H1 (cell line): ENCODE measurements around the gene LGI4. TPM values are rescaled to one million over a fixed set of nuclear protein-coding genes. Genes with fewer than 3 reads are reported as not detected.

ENCODE experiments used
- CTCF ChIA-PET: fragments of 300-600 bp; sonication (Branson Sonifier 250); formaldehyde crosslinking; loops from one replicate; lab custom pipeline; 2021; ENCODE audit not compliant: partially characterized antibody; lab: Charles Lee
- POLR2A ChIA-PET: fragments of 300-600 bp; sonication (Branson Sonifier 250); formaldehyde crosslinking; loops from one replicate; lab custom pipeline; 2021; ENCODE audit warnings: inconsistent platforms; ENCODE audit not compliant: partially characterized antibody; lab: Charles Lee
- DNase-seq, 2 experiments: peaks; one replicate each; pipeline versions ENCODE4 v3.0.0 to v3.0.0-alpha.2; 2010 to 2022; ENCODE audit warnings: low spot score in 2 of 2, low read depth in 1 of 2, mixed read lengths in 1 of 2
- FAIRE-seq: peaks from 2 replicates; lab custom pipeline; 2011; peaks lifted over from hg19 to GRCh38; lab: Jason Lieb, UNC
- H2AFZ ChIP-seq: 2 replicates; pipeline ENCODE4 v1.8.1; 2012; ENCODE audit warnings: low read length, inconsistent platforms
- H2AK5ac ChIP-seq: 2 replicates; pipeline ENCODE4 v1.6.1; 2013; ENCODE audit warnings: low read depth, low read length
- H2BK120ac ChIP-seq: replicated peaks from 2 replicates; pipeline ENCODE3; 2013; ENCODE audit warnings: low read depth, low read length, inconsistent platforms
- H2BK12ac ChIP-seq: 2 replicates; pipeline ENCODE4 v1.6.1; 2013; ENCODE audit warnings: low read depth, low read length
- H2BK15ac ChIP-seq: 2 replicates; pipeline ENCODE4 v1.6.1; 2013; ENCODE audit warnings: low read length
- H2BK20ac ChIP-seq: 2 replicates; pipeline ENCODE4 v1.6.1; 2013; ENCODE audit warnings: low read length
- H2BK5ac ChIP-seq: 2 replicates; pipeline ENCODE4 v1.6.1; 2013; ENCODE audit warnings: low read depth, low read length
- H3K14ac ChIP-seq: 2 replicates; pipeline ENCODE4 v1.6.1; 2013; ENCODE audit warnings: inconsistent platforms; ENCODE audit not compliant: insufficient read length
- H3K18ac ChIP-seq: 2 replicates; pipeline ENCODE4 v1.6.1; 2013; ENCODE audit warnings: low read length; ENCODE audit errors: extremely low read depth
- H3K23ac ChIP-seq: 2 replicates; pipeline ENCODE4 v1.6.1; 2013; ENCODE audit warnings: inconsistent platforms; ENCODE audit not compliant: insufficient read length
- H3K23me2 ChIP-seq: 2 replicates; pipeline ENCODE4 v1.6.1; 2013; ENCODE audit warnings: low read depth, low read length
- H3K27ac ChIP-seq: 2 replicates; pipeline ENCODE4 v1.6.1; 2011; ENCODE audit warnings: low read depth, low read length, inconsistent platforms
- H3K27me3 ChIP-seq, 4 experiments: replicated peaks in 1 of 4; 1 replicate in 1 of 4; 2 replicates in 3 of 4; pipeline versions ENCODE4 v1.6.1 to v1.8.1; 2011 to 2013; ENCODE audit warnings: low read length in 3 of 4, mild to moderate bottlenecking in 3 of 4, inconsistent platforms in 2 of 4, mixed read lengths in 2 of 4, moderate library complexity in 1 of 4; ENCODE audit not compliant: control insufficient read depth in 3 of 4, insufficient read depth in 3 of 4; ENCODE audit errors: extremely low read depth in 1 of 4
- H3K36me3 ChIP-seq, 4 experiments: 2 replicates each; pipeline versions ENCODE4 v1.6.1 to v1.8.1; 2011 to 2013; ENCODE audit warnings: mild to moderate bottlenecking in 4 of 4, low read length in 3 of 4, moderate library complexity in 2 of 4, control low read depth in 1 of 4, inconsistent platforms in 1 of 4; ENCODE audit not compliant: insufficient read depth in 4 of 4, control insufficient read depth in 2 of 4
- H3K4ac ChIP-seq: replicated peaks from 2 replicates; pipeline ENCODE3; 2013; ENCODE audit warnings: low read length, low read depth, mixed read lengths, inconsistent platforms; ENCODE audit not compliant: insufficient read length
- H3K4me1 ChIP-seq, 4 experiments: replicated peaks in 1 of 4; 1 replicate in 1 of 4; 2 replicates in 3 of 4; pipeline versions ENCODE4 v1.6.1 to v1.8.1; 2011 to 2013; ENCODE audit warnings: low read length in 3 of 4, inconsistent platforms in 2 of 4, mixed read lengths in 1 of 4; ENCODE audit not compliant: insufficient read depth in 4 of 4, control insufficient read depth in 3 of 4
- H3K4me2 ChIP-seq, 2 experiments: 2 replicates each; pipeline versions ENCODE4 v1.6.1 to v1.8.1; 2011 to 2013; ENCODE audit warnings: low read depth in 2 of 2, low read length in 2 of 2, control low read depth in 1 of 2, inconsistent platforms in 1 of 2, mild to moderate bottlenecking in 1 of 2; ENCODE audit not compliant: insufficient read depth in 1 of 2
- H3K4me3 ChIP-seq, 4 experiments: fragments of 200-600, 300-600 bp in 1 of 4; sonication (generic), shearing (Covaris generic), sonication (Bioruptor Twin) in 1 of 4; 2 replicates each; pipeline versions ENCODE4 v1.5.1 to v1.8.1; 2011 to 2016; ENCODE audit warnings: low read length in 4 of 4, low read depth in 3 of 4, control low read depth in 2 of 4, inconsistent platforms in 2 of 4, mild to moderate bottlenecking in 2 of 4, mixed read lengths in 1 of 4, moderate library complexity in 1 of 4; ENCODE audit not compliant: insufficient read depth in 2 of 4; ENCODE audit errors: extremely low read depth in 1 of 4
- H3K56ac ChIP-seq: replicated peaks from 2 replicates; pipeline ENCODE3; 2013; ENCODE audit warnings: low read depth, mild to moderate bottlenecking, mixed read lengths, low read length, inconsistent platforms; ENCODE audit not compliant: insufficient read length
- H3K79me1 ChIP-seq: 2 replicates; pipeline ENCODE4 v1.6.1; 2013; ENCODE audit warnings: low read depth, low read length, control low read depth
- H3K79me2 ChIP-seq, 2 experiments: 2 replicates each; pipeline versions ENCODE4 v1.6.1 to v1.8.1; 2012 to 2013; ENCODE audit warnings: low read length in 2 of 2, mild to moderate bottlenecking in 2 of 2, inconsistent platforms in 1 of 2; ENCODE audit not compliant: insufficient read depth in 2 of 2, control insufficient read depth in 1 of 2
- H3K9ac ChIP-seq, 4 experiments: replicated peaks in 1 of 4; 1 replicate in 1 of 4; 2 replicates in 3 of 4; pipeline versions ENCODE4 v1.6.1 to v1.8.1; 2011 to 2013; ENCODE audit warnings: low read depth in 3 of 4, low read length in 3 of 4, control low read depth in 2 of 4, mild to moderate bottlenecking in 2 of 4, moderate library complexity in 2 of 4, inconsistent platforms in 1 of 4; ENCODE audit errors: extremely low read depth in 1 of 4
- H3K9me3 ChIP-seq, 2 experiments: 2 replicates each; pipeline versions ENCODE4 v1.6.1 to v1.8.1; 2012 to 2013; ENCODE audit warnings: mild to moderate bottlenecking in 2 of 2, moderate library complexity in 2 of 2, control low read depth in 1 of 2, inconsistent platforms in 1 of 2, low read depth in 1 of 2, low read length in 1 of 2, mixed read lengths in 1 of 2; ENCODE audit not compliant: insufficient read depth in 2 of 2
- H4K20me1 ChIP-seq, 2 experiments: replicated peaks in 1 of 2; 2 replicates each; pipeline versions ENCODE3 to v1.8.1; 2011 to 2013; ENCODE audit warnings: inconsistent platforms in 2 of 2, low read length in 2 of 2, mild to moderate bottlenecking in 1 of 2; ENCODE audit not compliant: insufficient read depth in 2 of 2, control insufficient read depth in 1 of 2
- H4K5ac ChIP-seq: 2 replicates; pipeline ENCODE4 v1.6.1; 2013; ENCODE audit warnings: low read length, low read depth, mixed read lengths, inconsistent platforms; ENCODE audit not compliant: insufficient read length
- H4K8ac ChIP-seq: 2 replicates; pipeline ENCODE4 v1.8.0; 2013; ENCODE audit warnings: mild to moderate bottlenecking, moderate library complexity, low read length, inconsistent platforms; ENCODE audit not compliant: insufficient read depth; ENCODE audit errors: extremely low read depth
- H4K91ac ChIP-seq: replicated peaks from 2 replicates; pipeline ENCODE3; 2013; ENCODE audit warnings: low read length, mixed read lengths, inconsistent platforms; ENCODE audit not compliant: insufficient read length
- ATF2 ChIP-seq: IDR thresholded peaks from 2 replicates; pipeline ENCODE4 v1.6.1; 2012; ENCODE audit warnings: low read length, inconsistent platforms
- JUND ChIP-seq: IDR thresholded peaks from 2 replicates; pipeline ENCODE4 v1.6.1; 2011; ENCODE audit warnings: mild to moderate bottlenecking, improper control_type of control experiment, low read length
- POLR2AphosphoS5 ChIP-seq: IDR thresholded peaks from 2 replicates; pipeline ENCODE4 v1.6.1; 2011; ENCODE audit warnings: low read depth, low read length
- RAD21 ChIP-seq, 2 experiments: IDR thresholded peaks in 1 of 2; conservative IDR thresholded peaks in 1 of 2; 2 replicates each; pipeline ENCODE4 v1.6.1; 2011; ENCODE audit warnings: low read depth in 2 of 2, low read length in 2 of 2, improper control_type of control experiment in 1 of 2, inconsistent platforms in 1 of 2, mild to moderate bottlenecking in 1 of 2, moderate library complexity in 1 of 2
- RXRA ChIP-seq: IDR thresholded peaks from 2 replicates; pipeline ENCODE4 v1.6.1; 2011; ENCODE audit warnings: low read depth, mild to moderate bottlenecking, low read length, moderate library complexity; ENCODE audit not compliant: insufficient read depth
- SAP30 ChIP-seq: fragments of 300-600 bp; sonication (generic); IDR thresholded peaks from 2 replicates; pipeline ENCODE4 v1.7.1; 2012; ENCODE audit warnings: low read length, moderate library complexity, mild to moderate bottlenecking, inconsistent platforms; ENCODE audit not compliant: insufficient read depth, insufficient replicate concordance
- SP1 ChIP-seq: IDR thresholded peaks from 2 replicates; pipeline ENCODE4 v1.6.1; 2011; ENCODE audit warnings: low read depth, low read length
- SP4 ChIP-seq: IDR thresholded peaks from 2 replicates; pipeline ENCODE4 v1.6.1; 2012; ENCODE audit warnings: low read length, inconsistent platforms
- WGBS, 2 experiments: shearing (Covaris generic) in 1 of 2; methylation state at CpG; one replicate each; pipeline versions ENCODE4 v1.1.6 to v1.1.7; 2013 to 2015; ENCODE audit warnings: low lambda C conversion rate in 2 of 2, mixed read lengths in 2 of 2, inconsistent platforms in 1 of 2, low coverage in 1 of 2, missing lambda C conversion rate in 1 of 2; ENCODE audit not compliant: insufficient replicate concordance in 2 of 2, insufficient coverage in 1 of 2, insufficient read length in 1 of 2; ENCODE audit errors: extremely low coverage in 1 of 2, missing lambda C conversion rate in 1 of 2; 5-methylcytosine and 5-hydroxymethylcytosine counted together
- polyA plus RNA-seq, 7 experiments: library from polyadenylated mRNA; depleted of rRNA in 3 of 7; stranded (reverse) in 5 of 7; unstranded in 2 of 7; fragments of >200 nt in 5 of 7; fragments of 200-250 nt in 2 of 7; gene quantifications; 1 replicate in 5 of 7; 2 replicates in 1 of 7; 4 replicates in 1 of 7; pipeline versions ENCODE4 v1.2.1 to v1.2.3, GENCODE V29; 2011 to 2013; ENCODE audit warnings: missing spikeins in 2 of 7, mixed read lengths in 2 of 7
- total RNA-seq: library from RNA; stranded (reverse); fragmentation: NEBNext Ultra II Directional; extraction: Animal tissue kit (Norgen Biotek cat#: 25700); gene quantifications from 2 replicates; pipeline ENCODE4 v1.2.1, GENCODE V29; 2021

The LGI4 gene
- total and polyA plus RNA-seq, 2 of the 8 experiments (the other 6 are each of a cell fraction or from before 2014, with no cell fraction given) = 2.0 to 8.2 TPM

- no peak overlapping the region for H2BK20ac ChIP-seq
- no peak overlapping the region for H3K23ac ChIP-seq
- no peak overlapping the region; the same call in 1 of the 2 replicates for H2BK12ac ChIP-seq
- TF ChIP-seq RAD21 (IDR thresholded peaks at IDR 0.05 in 1 of 2, conservative IDR thresholded peaks at IDR 0.05 in 1 of 2; ENCODE audit: low read depth in 2 of 2, low read length in 2 of 2) = no peak
- no peak for TF ChIP-seq RXRA
- TF ChIP-seq POLR2AphosphoS5 = no peak
- TF ChIP-seq SP1 = no peak
- TF ChIP-seq ATF2 = no peak
- no peak for TF ChIP-seq JUND
- no peak for TF ChIP-seq SAP30
- no peak for TF ChIP-seq SP4
- TF ChIP-seq, all 59 proteins: peak for 0
- WGBS, 2 experiments = 83% methylated on average over 11 of the region's 11 CpGs; no CpG with 5 or more reads in 1 of the 2 experiments
- Histone ChIP-seq H3K79me2 (no peaks in the 10 kb centered on the region), H4K8ac (peak overlapping the region; percentile 37; the same call in 1 of the 2 replicates), H3K79me1 (no peaks in the 10 kb centered on the region), H3K56ac (no peak overlapping the region), H3K14ac (no peak overlapping the region), H3K9ac (no peak overlapping the region), H2BK5ac (no peak overlapping the region; the same call in 1 of the 2 replicates), H4K91ac (no peak overlapping the region), H3K4ac (no peak overlapping the region), H2AK5ac (no peak overlapping the region), H2BK120ac (no peak overlapping the region), H3K27me3 (peaks cover 0 to 3% (median 0%) of the 10 kb centered on the region in 4 experiments; a peak in 1 of 7 replicates), H3K36me3 (no peaks in the 10 kb centered on the region), H3K4me2 (no peak overlapping the region), H3K4me3 (no peak overlapping the region), H3K4me1 (peaks cover 3 to 12% (median 7%) of the 10 kb centered on the region in 4 experiments; a peak in 6 of 7 replicates), H3K23me2 (peaks cover 4% of the 10 kb centered on the region), H4K5ac (no peak overlapping the region), H3K9me3 (no peaks in the 10 kb centered on the region), H2AFZ (no peak overlapping the region), H4K20me1 (no peaks in the 10 kb centered on the region), H2BK15ac (no peak overlapping the region), H3K27ac (no peak overlapping the region), H3K18ac (no peak overlapping the region)
- CTCF ChIA-PET = interaction anchor here (1.2 to 10.2 kb wide), 12 partner anchors 11 to 108 kb away, joined by 3 to 154 read pairs (median 24); partner anchors contain the start of genes FXYD3 and HPN
- POLR2A ChIA-PET = interaction anchor here (0.9 to 1.6 kb wide), 3 partner anchors 9 to 75 kb away, joined by 3 to 4 read pairs (median 3); no protein-coding TSS in a partner anchor
- no peak for DNase-seq
- no peak for FAIRE-seq
These were observed 1.0 kb downstream of the LGI4 start for GRCh38 chr19:35133826-35134225.
